GM12865 (cell line): ENCODE data around the gene FOXE3.

ENCODE experiments used
- DNase-seq: peaks from one replicate; pipeline ENCODE4 v3.0.0; 2010; ENCODE audit warnings: low read depth
- H3K4me3 ChIP-seq: 2 replicates; pipeline ENCODE4 v1.5.1; 2011; ENCODE audit warnings: mild to moderate bottlenecking, low read depth, low read length, control low read depth
- CTCF ChIP-seq: IDR thresholded peaks from 2 replicates; pipeline ENCODE4 v1.5.1; 2011; ENCODE audit warnings: low read length, control low read depth, low read depth, inconsistent platforms; ENCODE audit not compliant: insufficient read depth; ENCODE audit errors: missing control alignments

The FOXE3 gene

GRCh38 chr1:47412437-47412836 is 3.6 kb upstream of the FOXE3 start:
- no peak for TF ChIP-seq CTCF
- H3K4me3 ChIP-seq, result no peak overlapping the region
- DNase-seq, result no peak

GRCh38 chr1:47416319-47417169 is 459 bp downstream of the FOXE3 start:
- H3K4me3 ChIP-seq, result no peak overlapping the region
- no peak for DNase-seq
- no peak for TF ChIP-seq CTCF

GRCh38 chr1:47417170-47418044 is 1.3 kb downstream of the FOXE3 start:
- no peak for TF ChIP-seq CTCF
- H3K4me3 ChIP-seq, result no peak overlapping the region

GRCh38 chr1:47418122-47418521 is 2.0 kb downstream of the FOXE3 start:
- no peak for TF ChIP-seq CTCF
- H3K4me3 ChIP-seq, result no peak overlapping the region
- DNase-seq, result no peak

More at GRCh38 chr1:47417170-47418044, 1.3 kb downstream of the FOXE3 start:
- DNase-seq, result no peak

GRCh38 chr1:47418681-47419325 is 2.7 kb downstream of the FOXE3 start:
- no peak for TF ChIP-seq CTCF

GRCh38 chr1:47420547-47420946 is 4.5 kb downstream of the FOXE3 start:
- no peak overlapping the region for H3K4me3 ChIP-seq
- no peak for TF ChIP-seq CTCF

More at GRCh38 chr1:47418681-47419325, 2.7 kb downstream of the FOXE3 start:
- H3K4me3 ChIP-seq, result no peak overlapping the region
- DNase-seq, result no peak

More at GRCh38 chr1:47420547-47420946, 4.5 kb downstream of the FOXE3 start:
- DNase-seq, result no peak
